GM18909 (cell line): ENCODE data around the gene PSMB11.

ENCODE experiments used
- ATAC-seq: cut with Tn5 transposase; IDR thresholded peaks from one replicate; pipeline ENCODE4 v1.9.1; 2021; ENCODE audit warnings: mild to moderate bottlenecking; ENCODE audit not compliant: unreplicated experiment, poor library complexity

PSMB11 gene

DNA sequence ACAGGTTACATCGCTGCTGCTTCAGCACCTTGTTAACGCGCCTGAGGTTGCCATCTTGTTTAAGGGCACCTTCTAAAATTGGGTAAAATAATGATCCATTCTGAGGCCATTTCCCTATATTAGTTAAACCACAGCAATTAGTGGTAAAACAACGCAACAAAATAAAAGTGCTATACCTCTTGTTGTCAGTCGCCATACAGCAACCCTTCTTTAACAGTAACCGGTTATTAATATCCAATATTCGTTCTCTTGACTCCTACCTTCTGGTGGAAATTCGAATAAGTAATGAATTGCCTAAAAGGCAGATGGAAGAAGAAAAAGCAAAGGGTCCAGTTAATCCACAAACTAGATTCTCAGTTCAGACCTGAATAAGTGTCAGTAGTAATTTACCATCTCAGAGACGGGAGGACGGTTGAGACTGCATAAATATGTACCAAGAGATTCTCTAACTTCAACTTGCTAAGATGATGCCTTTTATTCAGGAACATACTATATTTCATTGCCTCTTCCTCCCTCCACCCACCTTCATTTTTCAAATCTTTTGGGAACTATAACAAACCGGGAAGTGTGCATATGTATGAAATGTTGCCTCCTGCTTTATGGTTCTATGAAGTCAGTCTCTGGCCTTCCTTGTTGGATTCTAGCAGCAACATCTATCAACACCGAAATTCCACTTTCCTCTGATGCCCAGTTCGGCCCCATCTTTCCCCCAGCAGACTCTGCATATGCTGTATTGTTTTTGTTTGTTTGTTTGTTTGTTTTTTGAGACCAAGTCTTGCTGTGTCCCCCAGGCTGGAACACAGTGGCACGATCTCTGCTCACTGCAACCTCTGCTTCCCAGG, 6.5 kb upstream of the PSMB11 start:
- ATAC-seq = no peak

DNA sequence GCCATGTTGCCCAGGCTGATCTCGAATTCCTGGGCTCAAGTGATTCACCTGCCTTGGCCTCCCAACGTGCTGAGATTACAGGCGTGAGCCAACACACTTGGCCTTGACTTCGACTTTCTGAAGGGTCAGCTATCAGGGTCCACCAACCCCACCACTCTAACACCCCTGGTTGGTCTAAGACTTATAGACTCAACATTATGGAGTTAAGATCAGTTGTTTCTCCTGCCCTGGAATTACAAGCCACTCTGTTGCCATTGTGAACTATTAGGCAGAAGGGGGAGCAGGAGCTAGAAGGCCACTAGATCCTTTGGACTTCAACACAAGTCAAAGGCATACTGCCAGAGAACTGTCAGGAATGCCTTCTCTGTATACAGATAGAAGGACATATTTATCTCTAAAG, 1.9 kb upstream of the PSMB11 start:
- ATAC-seq = no peak

DNA sequence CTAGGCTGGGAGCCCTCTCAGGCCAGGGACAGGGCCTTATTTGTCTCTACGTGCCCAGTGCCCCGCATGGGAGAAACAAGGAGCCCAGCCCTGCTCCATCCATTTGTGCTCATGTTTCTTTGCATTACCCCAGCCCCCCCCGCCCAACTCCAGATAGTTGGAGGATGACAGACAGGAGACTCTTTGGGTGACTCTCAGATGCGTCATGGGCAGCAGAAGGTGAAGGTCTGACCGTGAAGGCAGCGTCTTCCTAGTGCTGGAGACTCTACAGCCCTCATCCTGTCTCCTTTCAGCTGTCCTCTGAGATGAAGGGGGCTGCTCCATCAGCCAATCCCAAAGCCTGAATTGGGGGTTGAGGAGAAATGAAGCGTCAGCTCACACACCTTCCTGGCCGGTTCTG, 283 bp upstream of the PSMB11 start:
- no peak for ATAC-seq

DNA sequence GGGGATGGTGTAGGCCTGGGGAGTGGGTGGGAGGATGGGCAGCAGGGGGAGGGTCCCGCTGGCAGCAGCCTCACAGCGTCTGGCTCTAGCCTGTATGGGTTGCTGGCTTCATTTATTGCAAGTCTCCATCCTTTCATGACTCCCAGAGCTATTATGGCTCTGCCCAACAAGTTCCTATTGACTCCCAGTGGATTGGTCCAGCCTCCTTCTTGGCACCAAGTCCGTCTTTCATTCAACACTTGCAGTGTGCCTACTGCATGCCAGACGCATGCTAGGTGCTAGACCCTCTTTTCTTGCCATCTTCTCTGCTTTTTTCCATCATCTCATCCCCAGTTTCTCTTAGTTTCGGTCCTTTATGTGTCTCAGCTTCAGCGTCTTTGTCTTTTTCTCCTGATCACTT, 1.1 kb downstream of the PSMB11 start:
- no peak for ATAC-seq

DNA sequence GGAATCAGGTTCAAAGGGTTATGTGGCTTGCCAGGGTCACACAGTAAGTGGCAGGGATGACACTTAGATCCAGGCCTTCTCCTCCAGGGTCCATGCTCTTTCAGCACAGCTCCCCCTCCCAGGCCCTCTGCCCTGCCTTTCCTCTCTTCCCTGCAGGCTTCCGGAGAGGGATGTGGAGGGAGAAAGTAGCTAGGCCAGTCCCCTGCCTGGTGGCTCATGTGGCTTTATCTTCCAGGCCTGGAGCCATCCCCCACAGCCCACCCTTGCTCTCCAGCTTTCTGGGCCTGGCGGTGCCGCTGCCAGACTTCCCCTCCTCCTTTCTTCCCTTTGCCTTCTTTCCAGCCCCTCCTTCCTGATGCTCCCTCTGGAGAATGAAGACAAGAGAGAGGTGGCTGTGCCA, 1.7 kb downstream of the PSMB11 start:
- no peak for ATAC-seq

DNA sequence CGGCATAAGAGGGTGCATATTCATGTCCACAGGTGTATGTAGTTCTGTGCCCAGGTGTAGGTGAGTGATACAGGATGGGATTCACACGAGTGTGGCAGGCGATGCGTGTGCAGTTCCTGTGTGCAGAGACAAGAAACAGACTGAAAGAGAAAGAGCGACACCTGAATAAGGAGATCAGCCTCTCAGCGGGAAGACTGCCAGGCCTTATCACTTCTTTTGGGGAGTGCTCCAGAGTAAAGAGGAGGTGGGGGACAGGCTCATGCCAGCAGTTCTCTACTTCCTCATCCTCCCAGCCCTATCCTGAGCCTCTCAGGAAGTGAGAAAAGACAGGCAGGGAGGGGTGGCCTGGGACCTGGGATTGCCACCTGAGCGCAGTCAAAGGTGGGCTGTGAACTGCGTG, 2.8 kb downstream of the PSMB11 start:
- ATAC-seq = no peak

DNA sequence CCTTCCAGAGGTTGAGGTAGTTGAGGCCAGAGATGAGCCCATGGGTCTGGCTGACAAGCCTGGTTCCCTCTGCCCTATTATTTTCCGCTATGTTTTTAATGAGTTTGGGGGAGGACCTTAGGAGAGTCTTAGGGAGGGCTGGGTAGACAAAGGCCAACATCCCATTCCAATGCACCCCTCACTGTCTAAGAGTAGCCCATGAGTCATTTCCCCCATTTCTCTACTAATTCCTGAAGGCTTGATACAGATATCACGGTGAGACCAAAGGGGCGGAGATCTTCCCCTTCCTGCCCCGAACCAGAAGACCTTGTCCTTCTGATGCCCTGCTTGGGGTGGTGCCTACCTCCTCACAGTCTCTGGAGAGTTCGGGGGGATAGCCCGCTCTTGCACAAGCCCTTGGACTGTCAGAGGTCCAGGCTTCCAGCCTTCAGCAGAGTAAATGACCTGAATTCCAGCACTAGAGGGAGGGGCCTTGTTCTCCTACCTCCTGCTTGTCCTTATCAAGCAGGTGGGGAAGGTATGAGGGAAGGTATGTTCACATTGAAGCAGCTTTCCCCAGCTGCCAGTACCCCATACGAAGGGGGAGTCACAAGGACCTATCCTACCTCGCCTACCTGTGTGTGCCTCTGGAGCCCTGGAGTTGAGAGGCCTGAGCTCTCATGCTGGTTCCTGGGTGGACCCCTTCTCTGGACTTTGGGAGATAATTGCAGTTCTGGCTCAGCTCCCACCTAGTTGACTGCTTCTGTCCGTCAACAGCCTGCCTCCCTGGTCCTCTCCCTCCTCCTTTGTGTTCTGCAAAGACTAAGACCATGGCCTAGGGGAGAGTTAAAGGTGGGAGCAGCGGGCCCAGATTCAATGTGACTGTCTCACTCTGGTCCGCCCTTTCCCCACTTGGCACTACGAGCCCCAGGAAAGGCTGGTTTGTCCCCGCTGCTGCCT, 3.7 kb downstream of the PSMB11 start:
- no peak for ATAC-seq

DNA sequence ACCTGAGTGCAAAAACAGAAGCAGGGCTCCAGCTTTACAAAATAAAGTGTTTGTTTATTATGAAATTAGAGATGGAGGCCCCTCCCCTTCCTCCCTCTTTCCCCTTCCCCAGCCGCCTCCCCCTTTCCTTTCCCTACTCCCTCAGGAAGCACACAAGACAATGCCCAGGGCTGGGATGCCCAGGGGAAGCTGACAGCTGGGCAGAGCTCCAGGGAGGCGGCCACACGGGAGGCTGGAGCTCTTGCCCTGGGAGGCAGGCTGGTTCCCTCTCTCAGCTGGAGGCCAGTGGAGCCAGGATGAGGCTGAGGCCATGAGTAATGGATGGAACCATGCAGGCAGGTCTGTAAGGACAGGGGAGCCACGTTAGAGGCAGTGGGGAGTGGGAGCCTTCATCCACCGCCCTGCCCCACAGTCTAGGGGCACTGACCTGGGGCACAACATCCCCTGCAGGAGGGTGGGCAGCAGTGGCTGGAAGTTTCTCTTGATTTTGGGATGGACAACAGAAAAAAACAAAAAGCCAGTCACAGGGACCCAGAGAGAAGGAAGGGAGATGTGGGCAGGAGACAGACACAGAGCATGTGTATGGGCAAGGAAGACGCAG, 5.1 kb downstream of the PSMB11 start:
- ATAC-seq = no peak

DNA sequence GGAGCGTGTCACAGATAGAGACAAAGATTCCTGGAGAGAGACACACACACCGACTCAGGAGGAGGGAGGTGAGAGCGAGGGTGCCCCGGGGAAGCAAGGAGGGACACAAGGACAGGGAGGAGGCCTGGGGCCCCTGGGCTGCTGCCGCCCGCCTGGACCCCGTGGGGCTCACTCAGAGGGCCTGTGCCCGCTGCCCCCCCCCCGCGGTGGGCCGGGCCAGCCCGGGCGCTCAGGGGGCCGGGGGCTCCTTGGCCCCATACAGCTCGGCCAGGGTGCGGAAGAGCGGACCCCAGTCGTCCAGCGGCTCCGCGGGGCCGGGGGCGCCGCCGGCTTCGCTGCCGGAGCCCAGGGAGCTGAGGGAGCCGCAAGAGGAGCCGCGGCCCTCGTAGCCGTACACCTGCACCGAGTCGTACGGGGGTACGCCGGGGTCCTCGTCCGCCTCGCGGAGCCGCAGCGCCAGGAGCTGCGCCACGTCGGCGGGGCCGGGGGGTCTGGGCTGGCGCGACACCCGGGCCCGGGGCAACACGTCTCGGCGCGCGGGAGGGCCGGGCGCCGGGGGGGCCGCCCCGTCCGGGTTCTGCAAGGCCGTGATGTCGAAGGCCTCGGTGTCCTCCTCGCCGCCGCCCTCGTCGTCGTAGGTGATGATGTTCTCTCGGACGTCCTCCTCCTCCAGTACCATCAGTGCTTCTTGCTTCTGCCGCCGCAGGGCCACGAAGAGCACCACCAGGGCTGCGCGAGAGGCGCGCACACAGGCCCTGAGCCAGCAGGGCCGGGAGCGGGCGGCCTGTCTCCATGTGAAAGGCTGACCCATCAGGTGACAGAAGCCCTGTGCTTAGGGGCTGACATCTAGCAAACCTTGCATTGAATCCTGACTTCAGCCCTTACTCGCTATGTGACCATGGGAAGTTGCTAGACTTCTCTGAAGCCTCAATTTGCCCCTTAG, 6.0 kb downstream of the PSMB11 start:
- no peak for ATAC-seq

DNA sequence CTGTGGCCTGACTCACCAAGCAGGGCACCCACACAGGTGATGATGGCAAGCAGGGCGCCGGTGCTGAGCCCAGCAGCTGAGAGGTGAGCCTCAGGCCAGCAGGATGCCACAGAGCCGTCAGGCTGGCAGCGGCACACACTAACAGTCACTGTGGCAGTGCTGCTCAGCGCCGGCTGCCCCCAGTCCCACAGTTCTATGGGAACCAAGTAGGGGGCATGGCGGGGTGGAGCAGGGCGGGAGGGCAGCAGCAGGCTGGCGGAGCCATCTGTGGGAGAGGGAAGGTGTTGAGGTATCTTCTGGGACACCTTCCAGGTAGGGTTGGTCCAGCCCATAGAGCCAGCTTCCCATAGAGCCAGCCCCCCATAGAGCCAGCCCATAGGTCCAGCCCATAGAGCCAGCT, 7.0 kb downstream of the PSMB11 start:
- ATAC-seq = no peak

DNA sequence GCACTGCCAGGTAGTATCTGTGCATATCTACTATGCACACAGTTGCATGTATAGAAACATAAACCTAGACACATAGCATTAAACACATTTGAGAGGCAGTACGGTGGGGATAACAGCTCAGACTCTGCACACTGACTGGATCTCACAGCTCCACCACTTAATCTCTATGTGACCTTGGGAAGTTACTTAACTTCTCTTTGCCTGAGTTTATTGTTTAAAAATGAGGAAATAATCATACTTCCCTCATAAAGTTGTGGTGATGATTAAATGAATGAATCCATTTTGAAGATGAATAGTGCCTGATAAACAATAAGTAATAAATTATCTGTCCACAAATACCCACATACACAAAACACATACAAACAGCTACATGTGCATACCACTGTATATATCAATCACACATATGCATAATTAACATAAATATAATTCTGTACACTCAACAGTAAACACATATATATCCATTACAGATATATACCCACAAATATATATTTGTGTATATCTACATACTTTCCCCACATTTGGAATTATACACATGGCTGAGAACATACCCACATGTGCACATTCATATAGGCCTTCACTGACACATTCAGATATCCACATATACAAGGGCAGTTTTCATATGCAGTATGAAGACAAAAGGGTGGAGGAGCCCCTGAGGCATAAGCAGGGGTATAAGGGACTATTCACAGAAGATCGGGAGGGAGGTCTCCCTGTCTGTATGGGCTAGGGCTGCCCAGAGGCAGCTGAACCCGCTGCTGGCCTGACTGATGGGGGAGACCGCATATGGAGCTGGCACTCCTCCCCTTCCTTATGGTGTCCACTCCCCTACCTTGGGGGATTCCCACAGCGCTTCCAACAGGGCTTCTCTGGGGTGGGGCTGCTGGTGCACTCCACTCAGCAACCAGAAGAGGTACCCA, 9.4 kb downstream of the PSMB11 start:
- ATAC-seq = no peak

DNA sequence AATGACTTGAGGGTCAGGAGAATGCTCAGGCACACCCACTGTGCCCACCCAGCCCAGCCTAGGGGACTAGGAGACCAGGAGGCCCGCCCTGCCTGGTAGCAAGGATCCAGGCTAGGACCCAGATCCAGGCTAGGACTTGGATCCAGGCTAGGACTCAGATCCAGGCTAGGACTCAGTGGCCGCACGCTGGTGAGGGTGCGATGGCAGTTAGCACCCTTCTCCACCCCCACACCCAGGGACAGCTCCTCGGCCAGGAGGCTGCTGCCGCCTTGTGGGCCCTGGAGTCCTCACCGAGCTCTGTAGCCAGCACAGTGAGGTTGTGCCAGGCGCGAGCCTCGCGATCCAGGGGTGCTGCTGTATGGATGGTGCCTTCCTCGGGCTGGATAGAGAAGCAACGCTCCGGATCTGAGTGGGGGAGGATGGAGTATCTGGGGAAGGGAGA, 10.2 kb downstream of the PSMB11 start:
- ATAC-seq = no peak

DNA sequence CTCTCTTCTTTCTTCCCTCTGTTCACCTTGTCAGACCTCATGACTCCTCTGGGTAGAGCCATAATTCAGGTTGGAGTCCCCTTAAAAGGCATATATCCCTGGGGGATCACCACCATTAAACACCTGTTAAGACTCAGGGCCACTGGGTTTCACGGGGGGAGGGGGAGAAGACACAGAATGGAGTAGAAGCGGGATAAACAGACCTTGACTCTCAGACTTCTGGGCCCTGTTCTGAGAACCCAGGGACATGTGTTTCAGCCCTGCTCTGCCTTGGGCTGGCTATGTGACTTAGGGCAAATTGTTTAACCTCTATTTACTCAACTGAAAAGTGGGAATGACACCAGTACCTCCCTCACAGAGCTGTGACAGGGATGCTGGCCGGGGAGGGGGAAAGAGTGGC, 10.7 kb downstream of the PSMB11 start:
- ATAC-seq = no peak

DNA sequence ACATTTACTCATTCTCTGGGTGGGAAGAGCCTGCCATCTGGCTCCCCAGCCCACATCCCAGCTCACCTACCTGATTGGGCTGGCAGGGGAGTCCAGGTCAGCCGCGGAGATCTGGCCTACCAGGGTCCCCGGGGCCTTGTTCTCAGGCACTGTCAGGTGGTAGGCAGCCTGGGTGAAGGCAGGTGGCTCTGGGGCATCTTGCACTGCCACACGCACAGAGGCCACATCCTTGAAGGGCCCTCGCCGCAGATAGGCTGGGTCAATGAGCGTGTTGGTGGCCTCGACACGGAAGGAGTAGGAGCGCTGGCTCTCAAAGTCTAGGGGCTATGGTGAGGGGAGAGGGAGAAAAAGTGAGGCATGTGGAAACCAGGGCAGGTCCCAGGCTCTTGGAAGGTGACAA, 11.4 kb downstream of the PSMB11 start:
- no peak for ATAC-seq

DNA sequence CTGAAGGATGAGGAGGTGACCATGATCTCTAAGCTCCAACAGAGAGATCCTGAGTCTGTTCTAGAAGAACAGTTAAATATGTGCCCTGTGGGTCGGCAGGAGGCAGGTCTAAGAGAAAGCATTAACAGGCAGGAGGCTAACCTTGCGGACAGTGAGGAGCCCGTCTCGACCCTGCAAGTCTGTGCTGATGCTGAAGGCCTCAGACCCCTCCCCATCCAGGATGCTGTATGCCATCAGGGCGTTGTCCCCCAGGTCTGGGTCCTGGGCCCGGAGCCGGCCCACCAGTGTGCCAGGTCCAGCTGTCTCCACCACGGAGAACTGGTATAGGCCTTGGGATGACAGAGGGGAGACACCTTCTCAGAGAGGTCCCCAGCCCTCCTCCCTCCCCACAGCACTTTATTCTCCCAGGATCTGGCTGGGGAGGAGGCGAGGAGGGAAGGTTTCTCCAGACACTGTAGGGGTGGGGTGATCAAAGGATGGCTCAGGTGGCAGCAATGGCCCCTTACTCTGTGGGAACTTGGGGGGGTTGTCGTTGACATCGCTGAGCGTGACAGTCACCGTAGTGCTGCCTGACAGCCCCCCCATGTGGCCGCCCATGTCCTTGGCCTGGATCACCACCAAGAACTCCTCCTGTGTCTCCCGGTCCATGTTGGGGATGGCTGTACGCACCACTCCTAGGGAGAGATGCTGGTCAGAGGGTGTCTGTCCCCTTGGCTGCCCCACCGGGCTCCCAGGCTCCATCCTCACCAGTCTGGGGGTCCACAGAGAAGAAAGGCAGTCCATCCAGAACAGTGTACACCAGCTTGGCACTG, 12.2 kb downstream of the PSMB11 start:
- ATAC-seq = no peak

DNA sequence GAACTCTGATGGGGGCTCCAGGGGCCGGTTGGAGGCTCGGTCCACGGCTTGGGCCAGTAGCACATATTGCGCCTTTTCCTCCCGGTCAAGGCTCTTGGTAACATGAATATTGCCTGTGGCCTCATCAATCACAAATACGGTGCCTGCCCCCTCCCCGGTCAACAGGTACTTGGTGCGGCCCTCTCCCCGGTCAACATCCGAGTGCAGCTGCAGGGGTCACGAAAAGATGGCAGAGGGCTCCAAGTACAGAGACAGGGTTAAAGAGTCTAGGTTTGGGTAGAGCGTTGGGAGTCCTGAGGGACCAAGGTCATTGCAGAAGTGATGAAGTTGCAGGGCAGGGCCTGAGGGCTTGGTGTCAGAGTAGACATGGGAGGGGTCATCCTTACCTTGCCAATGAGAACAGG, 13.1 kb downstream of the PSMB11 start:
- ATAC-seq = no peak

DNA sequence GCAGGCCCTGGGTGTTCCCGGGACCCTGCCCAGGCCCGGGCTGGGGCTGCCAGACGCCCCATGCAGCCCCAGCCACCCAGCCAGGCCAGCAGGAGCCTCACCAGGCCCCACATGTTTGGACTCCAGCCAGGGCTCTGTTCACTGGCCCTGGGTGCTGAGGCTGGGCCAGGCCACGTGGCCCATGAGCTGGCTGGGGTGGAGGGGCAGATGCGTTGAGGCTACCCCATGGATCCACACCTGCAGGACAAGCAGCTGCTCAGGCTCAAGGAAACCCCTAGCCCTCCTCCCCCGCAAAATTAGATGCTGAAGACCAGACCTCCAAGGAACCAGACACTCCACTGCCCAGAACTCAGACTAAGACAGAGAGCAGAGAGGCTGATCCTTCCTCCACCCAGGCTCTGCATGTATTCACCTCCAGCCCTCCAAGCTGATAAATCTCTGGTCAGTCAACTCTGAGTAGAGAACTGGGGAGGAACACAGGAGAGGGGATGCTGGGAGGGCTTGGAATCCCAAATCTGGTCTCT, 13.7 kb downstream of the PSMB11 start:
- ATAC-seq = no peak
